Body of pancreas (tissue), 4 donors: ENCODE measurements around the gene ETNPPL. TPM values are rescaled to one million over a fixed set of nuclear protein-coding genes. Genes with fewer than 3 reads are reported as not detected.

ENCODE experiments used
- ATAC-seq: fragments of 150-250 bp; one replicate; pipeline ENCODE4 v1.9.1; 2016
- DNase-seq, 4 donors: peaks; one replicate each; pipeline ENCODE4 v3.0.0-alpha.2; 2019
- H3K27ac ChIP-seq, 4 donors: fragments of 200-600 bp; sonication (generic); 1 replicate in 3 of 4; 2 replicates in 1 of 4; pipeline versions ENCODE4 v1.5.1 to v1.6.1; 2016 to 2019; ENCODE audit warnings: mild to moderate bottlenecking in 1 of 4, mixed read lengths in 1 of 4, moderate library complexity in 1 of 4
- H3K27me3 ChIP-seq, 2 donors: fragments of 200-600 bp; sonication (generic); one replicate each; pipeline ENCODE4 v1.6.0; 2016; ENCODE audit warnings: mild to moderate bottlenecking in 1 of 2
- H3K36me3 ChIP-seq, 2 donors: fragments of 200-600 bp; sonication (generic); replicated peaks in 1 of 2; 2 replicates each; pipeline ENCODE4 v1.5.1; 2016; ENCODE audit warnings: low read depth in 2 of 2; ENCODE audit not compliant: insufficient read depth in 1 of 2
- H3K4me1 ChIP-seq: fragments of 200-600 bp; sonication (generic); one replicate; pipeline ENCODE4 v1.6.0; 2016
- H3K4me3 ChIP-seq, 2 donors: fragments of 200-600 bp; sonication (generic); 1 replicate in 1 of 2; 2 replicates in 1 of 2; pipeline ENCODE4 v1.5.1; 2016 to 2019
- H3K9me3 ChIP-seq, 3 donors: fragments of 200-600 bp; sonication (generic); 1 replicate in 2 of 3; 2 replicates in 1 of 3; pipeline ENCODE4 v1.5.1; 2016
- POLR2A ChIP-seq, 3 donors: fragments of 450-650 bp; IDR thresholded peaks; one replicate each; pipeline ENCODE4 v1.6.1; 2016; ENCODE audit warnings: antibody characterized with exemption in 3 of 3, mild to moderate bottlenecking in 2 of 3
- WGBS, 2 donors: methylation state at CpG; one replicate each; pipeline ENCODE4 v1.1.5; 2017; 5-methylcytosine and 5-hydroxymethylcytosine counted together
- intact Hi-C: fragments of 100-400 bp; cut with DNase I; formaldehyde crosslinking; loops from one replicate; pipeline ENCODE4 v1.15.1; 2023
- total RNA-seq, 2 donors: library from RNA; depleted of rRNA; stranded (reverse); fragments of >200 nt; gene quantifications; one replicate each; pipeline ENCODE4 v1.1.0, GENCODE V29; 2016
- TF ChIP-seq, protein P1 (sequence below), 7 experiments: fragments of 450-650 bp in 4 of 7; fragments of 200-600 bp in 3 of 7; sonication (generic) in 3 of 7; IDR thresholded peaks; one replicate each; pipeline ENCODE4 v1.5.1; 2016 to 2019; ENCODE audit warnings: antibody characterized with exemption in 7 of 7

Gene ETNPPL
- total RNA-seq, 2 donors from 2014 or later: not detected

GRCh38 chr4:108700081-108700757 is 62.6 kb downstream of the ETNPPL start:
- DNase-seq (no peak), ATAC-seq (no peak)
- no peak overlapping the region for H3K27ac ChIP-seq
- no peaks in the 10 kb centered on the region for H3K4me1 ChIP-seq
- no peak overlapping the region for H3K4me3 ChIP-seq
- TF ChIP-seq POLR2A (IDR thresholded peaks at IDR 0.05): no peak
- TF ChIP-seq, protein P1, sequence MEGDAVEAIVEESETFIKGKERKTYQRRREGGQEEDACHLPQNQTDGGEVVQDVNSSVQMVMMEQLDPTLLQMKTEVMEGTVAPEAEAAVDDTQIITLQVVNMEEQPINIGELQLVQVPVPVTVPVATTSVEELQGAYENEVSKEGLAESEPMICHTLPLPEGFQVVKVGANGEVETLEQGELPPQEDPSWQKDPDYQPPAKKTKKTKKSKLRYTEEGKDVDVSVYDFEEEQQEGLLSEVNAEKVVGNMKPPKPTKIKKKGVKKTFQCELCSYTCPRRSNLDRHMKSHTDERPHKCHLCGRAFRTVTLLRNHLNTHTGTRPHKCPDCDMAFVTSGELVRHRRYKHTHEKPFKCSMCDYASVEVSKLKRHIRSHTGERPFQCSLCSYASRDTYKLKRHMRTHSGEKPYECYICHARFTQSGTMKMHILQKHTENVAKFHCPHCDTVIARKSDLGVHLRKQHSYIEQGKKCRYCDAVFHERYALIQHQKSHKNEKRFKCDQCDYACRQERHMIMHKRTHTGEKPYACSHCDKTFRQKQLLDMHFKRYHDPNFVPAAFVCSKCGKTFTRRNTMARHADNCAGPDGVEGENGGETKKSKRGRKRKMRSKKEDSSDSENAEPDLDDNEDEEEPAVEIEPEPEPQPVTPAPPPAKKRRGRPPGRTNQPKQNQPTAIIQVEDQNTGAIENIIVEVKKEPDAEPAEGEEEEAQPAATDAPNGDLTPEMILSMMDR (IDR thresholded peaks at IDR 0.05): no peak
- H3K36me3 ChIP-seq: no peaks in the 10 kb centered on the region
- H3K9me3 ChIP-seq: no peaks in the 10 kb centered on the region
- intact Hi-C loops: no loop called here
- H3K27me3 ChIP-seq: no peaks in the 10 kb centered on the region
- 44 to 46% methylated on average over 1 of the region's 1 CpG for WGBS, 2 donors

- TF ChIP-seq, protein P1 (IDR thresholded peaks at IDR 0.05): no peak
- no peak for TF ChIP-seq POLR2A (IDR thresholded peaks at IDR 0.05)
- Histone ChIP-seq H3K4me1 (no peaks in the 10 kb centered on the region), H3K27me3 (no peaks in the 10 kb centered on the region), H3K4me3 (no peak overlapping the region), H3K9me3 (no peaks in the 10 kb centered on the region), H3K27ac (no peak overlapping the region), H3K36me3 (no peaks in the 10 kb centered on the region)
- ATAC-seq (no peak), DNase-seq (no peak)
- 76 to 77% methylated on average over 3 of the region's 3 CpGs for WGBS, 2 donors
- intact Hi-C loops: no loop called here
Observed at GRCh38 chr4:108696160-108696559, 66.7 kb downstream of the ETNPPL start.

GRCh38 chr4:108695062-108695461 is 67.8 kb downstream of the ETNPPL start:
- Histone ChIP-seq H3K36me3 (no peaks in the 10 kb centered on the region), H3K9me3 (no peaks in the 10 kb centered on the region), H3K27me3 (no peaks in the 10 kb centered on the region), H3K4me1 (no peaks in the 10 kb centered on the region), H3K27ac (no peak overlapping the region), H3K4me3 (no peak overlapping the region)
- TF ChIP-seq POLR2A (IDR thresholded peaks at IDR 0.05): no peak
- TF ChIP-seq, protein P1 (IDR thresholded peaks at IDR 0.05): no peak
- no peak for DNase-seq
- intact Hi-C loops: no loop called here
- ATAC-seq: no peak
- 76 to 79% methylated on average over 1 of the region's 1 CpG for WGBS, 2 donors

DNA sequence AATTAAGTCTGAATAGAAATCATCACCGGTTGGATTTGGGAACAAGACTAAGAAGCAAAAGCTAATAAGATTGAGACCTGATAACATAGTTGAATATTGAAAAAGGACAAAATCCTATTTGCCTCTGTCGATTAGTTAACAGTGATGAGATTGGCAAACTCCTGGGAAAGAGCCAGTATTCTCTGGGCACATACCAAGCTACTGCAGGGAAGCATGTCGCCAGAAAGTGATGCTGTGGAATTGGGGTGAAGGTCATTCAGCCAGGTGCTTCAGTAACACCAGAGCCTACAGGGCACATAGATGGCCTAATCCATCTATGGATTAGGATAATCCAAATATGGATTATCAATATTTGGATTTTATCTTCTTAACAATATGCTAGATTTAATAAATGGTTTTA is 68.4 kb downstream of the ETNPPL start:
- no peaks in the 10 kb centered on the region for H3K36me3 ChIP-seq
- no peaks in the 10 kb centered on the region for H3K4me1 ChIP-seq
- intact Hi-C loops: no loop called here
- no peak overlapping the region for H3K27ac ChIP-seq
- H3K9me3 ChIP-seq: no peaks in the 10 kb centered on the region
- WGBS, 2 donors: 44 to 49% methylated on average over 3 of the region's 3 CpGs
- TF ChIP-seq, protein P1 (IDR thresholded peaks at IDR 0.05): no peak
- TF ChIP-seq POLR2A (IDR thresholded peaks at IDR 0.05): no peak
- no peak overlapping the region for H3K4me3 ChIP-seq
- no peaks in the 10 kb centered on the region for H3K27me3 ChIP-seq
- ATAC-seq (no peak), DNase-seq (no peak)

- DNase-seq (no peak), ATAC-seq (no peak)
- no peaks in the 10 kb centered on the region for H3K27me3 ChIP-seq
- WGBS, 2 donors: 61 to 69% methylated on average over 3 of the region's 3 CpGs
- H3K27ac ChIP-seq: no peak overlapping the region
- intact Hi-C loops: no loop called here
- H3K4me1 ChIP-seq: no peaks in the 10 kb centered on the region
- H3K9me3 ChIP-seq: no peaks in the 10 kb centered on the region
- TF ChIP-seq POLR2A (IDR thresholded peaks at IDR 0.05): no peak
- TF ChIP-seq, protein P1 (IDR thresholded peaks at IDR 0.05): no peak
- no peaks in the 10 kb centered on the region for H3K36me3 ChIP-seq
- no peak overlapping the region for H3K4me3 ChIP-seq
Observed at GRCh38 chr4:108693819-108694218, 69.0 kb downstream of the ETNPPL start.
